Midbrain (tissue), 1 donor: ENCODE data around the gene CRYBB1.

ENCODE experiments used
- DNase-seq: peaks from one replicate; lab custom pipeline; 2025; lab: John Stamatoyannopoulos, UW

The CRYBB1 gene

GRCh38 chr22:26552466-26552865 lies 65.4 kb downstream of the CRYBB1 start:
- no peak for DNase-seq

- DNase-seq = no peak
Measured at GRCh38 chr22:26551568-26551967, 66.3 kb downstream of the CRYBB1 start.

GRCh38 chr22:26550498-26551033 lies 67.3 kb downstream of the CRYBB1 start:
- DNase-seq = peak; percentile 53

GRCh38 chr22:26549902-26550497 lies 67.8 kb downstream of the CRYBB1 start:
- DNase-seq = no peak
